ENCODE results near the gene FGD5.

The FGD5 gene

GRCh38 chr3:14810801-14811661 is 7.7 kb upstream of the FGD5 start:
- TF ChIP-seq CTCF (IDR thresholded peaks at IDR 0.05; ENCODE audit: control insufficient read depth, extremely low read depth, insufficient read depth): no peak
- no peak overlapping the region for H3K4me3 ChIP-seq (ENCODE audit: low read depth, low read length)
- DNase-seq (ENCODE audit: low read depth): no peak

GRCh38 chr3:14811684-14812083 is 7.1 kb upstream of the FGD5 start:
- TF ChIP-seq CTCF (IDR thresholded peaks at IDR 0.05; ENCODE audit: control insufficient read depth, extremely low read depth, insufficient read depth): no peak
- DNase-seq (ENCODE audit: low read depth): no peak
- H3K4me3 ChIP-seq (ENCODE audit: low read depth, low read length): no peak overlapping the region

GRCh38 chr3:14812196-14812790 is 6.5 kb upstream of the FGD5 start:
- DNase-seq (ENCODE audit: low read depth): no peak
- no peak overlapping the region for H3K4me3 ChIP-seq (ENCODE audit: low read depth, low read length)

GRCh38 chr3:14814411-14814871 is 4.3 kb upstream of the FGD5 start:
- no peak for TF ChIP-seq CTCF (IDR thresholded peaks at IDR 0.05; ENCODE audit: control insufficient read depth, extremely low read depth, insufficient read depth)
- DNase-seq (ENCODE audit: low read depth): no peak
- no peak overlapping the region for H3K4me3 ChIP-seq (ENCODE audit: low read depth, low read length)

More at GRCh38 chr3:14812196-14812790, 6.5 kb upstream of the FGD5 start:
- no peak for TF ChIP-seq CTCF (IDR thresholded peaks at IDR 0.05; ENCODE audit: control insufficient read depth, extremely low read depth, insufficient read depth)

GRCh38 chr3:14816359-14816758 is 2.4 kb upstream of the FGD5 start:
- no peak for DNase-seq (ENCODE audit: low read depth)
- no peak for TF ChIP-seq CTCF (IDR thresholded peaks at IDR 0.05; ENCODE audit: control insufficient read depth, extremely low read depth, insufficient read depth)
- no peak overlapping the region for H3K4me3 ChIP-seq (ENCODE audit: low read depth, low read length)

- no peak for DNase-seq (ENCODE audit: low read depth)
- H3K4me3 ChIP-seq (ENCODE audit: low read depth, low read length): no peak overlapping the region
- TF ChIP-seq CTCF (IDR thresholded peaks at IDR 0.05; ENCODE audit: control insufficient read depth, extremely low read depth, insufficient read depth): no peak
Measured at GRCh38 chr3:14819671-14820070, 909 bp downstream of the FGD5 start.

All from LNCaP clone FGC (cell line).